Dedifferentiated amniotic fluid mesenchymal stem cell (primary cell): ENCODE measurements around the gene TIGD1.
"Not testable (repeated sequence)": the region's sequence is repeated elsewhere in the genome, so short reads cannot be mapped to it uniquely, and the experiment has no call there.

Experiments used
- DNase-seq: peaks from one replicate; pipeline ENCODE4 v3.0.0-alpha.2; 2016; ENCODE audit errors: extremely low spot score

TIGD1 gene

DNA sequence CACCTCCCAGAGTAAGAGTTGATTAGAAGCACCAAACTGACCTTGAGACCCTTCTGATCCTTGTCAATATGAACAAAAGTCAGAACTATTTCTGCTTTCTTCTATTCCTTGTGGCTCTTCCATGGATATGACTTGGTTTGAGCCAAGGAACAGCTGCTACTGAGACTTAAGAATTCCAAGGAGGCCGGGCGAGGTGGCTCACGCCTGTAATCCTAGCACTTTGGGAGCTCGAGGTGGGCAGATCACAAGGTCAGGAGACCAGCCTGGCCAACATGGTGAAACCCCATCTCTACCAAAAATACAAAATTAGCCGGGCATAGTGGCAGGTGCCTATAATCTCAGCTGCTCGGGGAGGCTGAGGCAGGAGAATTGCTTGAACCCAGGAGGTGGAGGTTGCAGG lies 20.1 kb upstream of the TIGD1 start:
- not testable (repeated sequence) for DNase-seq

DNA sequence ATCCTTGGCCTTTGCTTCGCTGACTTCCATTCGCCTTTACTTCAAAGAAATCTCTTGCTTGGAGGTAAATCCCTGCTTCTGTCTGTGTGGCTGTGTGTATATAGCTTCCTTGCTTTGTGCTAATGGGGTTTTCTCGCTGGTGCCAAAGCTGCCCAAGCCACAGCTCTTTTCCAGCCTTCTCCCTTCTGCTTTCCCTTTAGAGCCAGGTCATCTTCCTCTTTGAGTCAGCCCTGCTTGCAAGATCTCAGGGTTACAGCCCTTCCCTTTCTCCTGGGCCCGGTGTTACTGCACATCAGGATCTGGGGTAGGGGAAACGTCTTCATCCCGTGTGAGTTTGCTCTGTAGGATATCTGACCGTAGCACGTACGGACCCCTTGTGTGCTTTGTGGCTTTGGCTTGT lies 19.2 kb upstream of the TIGD1 start:
- no peak for DNase-seq

DNA sequence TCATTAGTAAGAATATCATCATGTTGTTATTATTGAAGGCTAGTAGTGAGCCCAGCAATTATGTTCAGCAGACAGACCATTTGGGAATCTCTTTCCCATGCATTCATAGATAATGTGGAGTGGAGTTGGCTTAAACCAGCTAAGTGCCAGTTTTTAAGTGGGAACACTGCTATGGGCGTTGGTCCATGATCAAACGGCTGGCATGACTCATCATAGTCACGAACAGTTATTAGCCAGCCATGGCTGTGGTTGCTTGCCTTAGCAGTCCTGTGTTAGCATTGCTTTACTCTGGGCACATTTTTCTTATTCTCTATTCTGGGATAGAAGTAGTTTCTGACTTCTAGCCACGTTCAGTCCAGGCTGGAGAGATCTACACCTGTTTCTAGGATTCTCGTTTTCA lies 17.8 kb upstream of the TIGD1 start:
- DNase-seq = peak; percentile 86

- DNase-seq = no peak
Measured at GRCh38 chr2:232567721-232568120, 17.4 kb upstream of the TIGD1 start.

- no peak for DNase-seq
Measured at GRCh38 chr2:232563580-232563979, 13.2 kb upstream of the TIGD1 start.

- DNase-seq = no peak
Measured at GRCh38 chr2:232562515-232563151, 12.3 kb upstream of the TIGD1 start.

GRCh38 chr2:232556426-232556825 lies 6.1 kb upstream of the TIGD1 start:
- no peak for DNase-seq

DNA sequence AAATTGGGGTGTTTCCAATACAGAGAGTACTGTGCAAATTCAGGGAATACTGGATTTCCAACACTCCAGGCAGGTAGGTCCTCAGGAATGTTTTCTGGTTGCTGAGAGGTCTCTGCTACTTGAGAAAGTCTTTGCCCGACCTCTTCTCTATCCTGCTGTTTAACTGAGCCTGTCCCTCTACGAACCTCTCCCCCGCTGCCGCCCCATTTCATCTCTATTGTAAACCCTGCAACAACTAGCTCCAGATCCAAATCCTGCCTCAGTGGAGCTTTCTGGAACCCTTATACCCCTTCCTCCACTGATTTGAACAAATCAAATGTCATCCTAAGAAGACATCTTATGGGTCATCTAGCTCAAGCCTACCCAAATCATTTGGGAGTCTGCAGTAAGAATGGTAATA lies 1.4 kb upstream of the TIGD1 start:
- no peak for DNase-seq

GRCh38 chr2:232551250-232551638 lies 887 bp upstream of the TIGD1 start:
- no peak for DNase-seq

DNA sequence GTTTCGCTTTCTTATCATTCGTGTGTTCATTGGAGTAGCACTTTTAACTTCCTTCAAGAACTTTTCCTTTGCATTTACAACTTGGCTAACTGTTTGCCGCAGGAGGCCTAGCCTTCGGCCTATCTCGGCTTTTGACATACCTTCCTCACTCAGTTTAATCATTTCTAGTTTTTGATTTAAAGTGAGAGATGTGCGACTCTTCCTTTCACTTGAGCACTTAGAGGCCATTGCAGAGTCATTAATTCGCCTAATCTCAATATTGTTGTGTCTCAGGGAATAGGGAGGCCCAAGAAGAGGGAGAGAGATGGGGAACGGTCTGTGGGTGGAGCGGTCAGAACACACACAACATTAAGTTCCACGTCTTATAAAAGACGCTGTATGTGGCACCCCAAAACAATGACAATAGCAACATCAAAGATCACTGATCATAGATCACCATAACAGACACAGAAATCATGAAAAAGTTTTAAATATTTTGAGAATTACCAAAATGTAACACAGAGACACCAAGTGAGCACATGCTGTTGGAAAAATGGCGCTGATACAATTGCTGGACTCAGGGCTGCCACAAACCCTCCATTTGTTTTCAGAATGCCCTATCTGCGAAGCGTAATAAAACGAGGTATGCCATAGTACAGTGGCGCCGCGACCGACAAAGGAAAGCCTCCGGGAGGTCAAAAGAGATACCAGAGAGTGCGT lies 553 bp downstream of the TIGD1 start:
- DNase-seq = peak; percentile 26

- DNase-seq = no peak
Measured at GRCh38 chr2:232547991-232548390, 2.4 kb downstream of the TIGD1 start.

DNA sequence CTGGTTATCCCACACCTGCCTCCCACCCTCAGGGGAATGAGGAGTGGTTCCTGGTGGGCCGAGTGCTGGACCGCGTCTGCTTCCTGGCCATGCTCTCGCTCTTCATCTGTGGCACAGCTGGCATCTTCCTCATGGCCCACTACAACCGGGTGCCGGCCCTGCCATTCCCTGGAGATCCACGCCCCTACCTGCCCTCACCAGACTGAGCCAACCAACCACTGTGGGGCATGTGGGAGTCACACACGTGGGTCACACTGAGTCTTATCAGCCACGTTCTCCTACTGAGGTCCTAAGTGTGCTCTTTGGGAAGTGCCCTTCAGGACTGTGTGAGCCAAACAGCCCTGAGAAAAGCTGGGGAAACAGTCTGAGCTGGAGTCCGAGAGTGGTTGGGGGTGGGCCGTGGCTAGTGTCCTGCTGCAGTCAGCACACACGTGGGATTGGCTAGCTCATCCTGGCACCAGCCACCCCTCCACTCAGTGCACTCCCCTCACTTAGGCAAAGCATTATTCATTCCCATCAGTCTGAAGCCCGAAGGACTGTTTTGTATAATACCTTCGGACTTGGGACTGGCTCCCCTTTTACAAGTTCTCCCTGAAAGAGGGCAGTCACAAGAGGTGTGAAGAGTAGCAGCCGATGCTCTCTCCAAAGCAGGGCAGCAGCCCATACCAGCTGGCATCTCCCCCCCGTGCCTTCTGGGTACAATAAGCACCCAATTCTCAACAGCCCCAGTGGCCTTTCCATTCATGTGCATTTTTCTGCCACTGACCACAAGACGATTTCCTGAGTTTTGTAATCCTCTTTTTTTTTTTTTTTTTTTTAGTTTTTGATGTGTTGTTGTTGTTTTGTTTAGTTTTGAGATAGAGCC lies 4.6 kb downstream of the TIGD1 start:
- DNase-seq = no peak

DNA sequence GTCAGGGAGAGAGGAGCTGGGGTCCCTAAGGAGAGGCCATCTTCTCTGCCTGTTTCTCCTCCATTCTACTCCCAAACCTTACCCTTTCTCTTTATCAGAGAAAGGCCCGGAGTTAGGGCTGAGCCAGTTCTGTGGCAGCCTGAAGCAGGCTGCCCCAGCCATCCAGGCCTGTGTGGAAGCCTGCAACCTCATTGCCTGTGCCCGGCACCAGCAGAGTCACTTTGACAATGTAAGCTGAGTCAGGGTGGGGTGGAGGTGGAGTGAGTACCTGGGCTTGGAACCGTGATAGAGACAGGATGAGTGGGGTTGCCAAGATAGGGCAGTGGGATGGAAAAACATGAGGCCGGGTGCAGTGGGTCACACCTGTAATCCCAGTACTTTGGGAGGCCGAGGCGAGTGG lies 5.7 kb downstream of the TIGD1 start:
- no peak for DNase-seq

DNA sequence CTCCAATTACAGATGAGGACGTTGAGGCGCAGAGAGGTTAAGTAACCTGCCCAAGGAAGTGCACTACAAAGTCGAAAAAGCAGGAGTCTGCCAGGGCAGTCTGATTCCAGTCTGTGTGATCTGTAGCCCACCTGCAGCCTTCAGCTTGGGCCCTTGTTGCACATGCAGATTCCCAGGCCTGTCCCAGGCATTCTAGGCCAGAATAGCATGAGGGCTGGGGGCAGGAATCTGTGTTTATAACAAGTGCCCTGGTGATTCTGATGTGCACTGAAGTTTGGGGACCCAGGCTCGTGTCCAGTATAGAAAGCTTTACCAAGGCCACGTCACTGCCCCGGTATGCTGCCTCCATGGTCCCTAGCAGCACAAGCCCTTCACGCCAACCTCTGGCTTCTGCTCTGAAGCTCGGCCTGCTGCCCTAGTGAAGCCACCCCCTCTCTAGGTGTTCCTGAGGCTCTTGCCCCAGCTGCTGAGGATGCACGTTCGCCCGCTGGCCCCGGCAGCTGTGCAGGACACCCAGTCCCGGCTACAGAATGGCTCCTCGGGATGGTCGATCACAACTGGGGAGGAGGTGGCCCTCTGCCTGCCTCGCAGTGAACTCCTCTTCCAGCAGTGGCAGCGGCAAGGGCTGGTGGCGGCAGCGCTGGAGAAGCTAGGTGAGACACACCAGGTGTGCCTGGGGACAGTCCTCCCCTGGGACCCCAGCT lies 6.3 kb downstream of the TIGD1 start:
- no peak for DNase-seq

GRCh38 chr2:232543491-232543890 lies 6.9 kb downstream of the TIGD1 start:
- DNase-seq = no peak

DNA sequence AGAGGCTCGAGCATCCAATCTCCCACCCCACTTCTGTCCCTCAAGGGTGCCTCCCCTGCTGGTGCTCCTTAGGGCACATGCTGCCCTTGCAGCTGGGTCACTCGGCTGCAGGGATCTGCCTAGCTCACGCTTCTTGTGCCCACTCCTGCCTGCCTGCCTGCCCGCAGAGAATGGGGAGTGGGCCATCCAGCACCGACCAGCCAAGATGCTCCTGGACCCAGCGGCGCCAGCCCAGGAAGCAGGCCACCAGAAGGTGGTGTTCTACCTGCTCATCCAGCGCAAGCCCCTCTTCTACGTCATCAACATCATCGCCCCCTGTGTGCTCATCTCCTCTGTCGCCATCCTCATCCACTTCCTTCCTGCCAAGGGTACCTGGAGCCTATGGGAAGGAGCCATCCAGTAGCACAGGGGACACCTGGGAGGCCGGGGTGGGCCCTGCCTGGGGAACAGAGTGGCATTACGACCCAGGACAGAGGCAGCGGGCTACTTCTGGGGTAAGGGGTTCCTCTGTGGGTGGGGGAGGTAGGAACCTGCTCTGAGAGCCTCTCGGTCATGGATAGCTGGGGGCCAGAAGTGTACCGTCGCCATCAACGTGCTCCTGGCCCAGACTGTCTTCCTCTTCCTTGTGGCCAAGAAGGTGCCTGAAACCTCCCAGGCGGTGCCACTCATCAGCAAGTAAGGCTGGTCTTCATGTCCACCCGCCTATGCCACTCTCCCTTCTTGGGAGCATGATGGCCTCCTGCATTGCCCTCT lies 7.5 kb downstream of the TIGD1 start:
- DNase-seq = no peak

DNA sequence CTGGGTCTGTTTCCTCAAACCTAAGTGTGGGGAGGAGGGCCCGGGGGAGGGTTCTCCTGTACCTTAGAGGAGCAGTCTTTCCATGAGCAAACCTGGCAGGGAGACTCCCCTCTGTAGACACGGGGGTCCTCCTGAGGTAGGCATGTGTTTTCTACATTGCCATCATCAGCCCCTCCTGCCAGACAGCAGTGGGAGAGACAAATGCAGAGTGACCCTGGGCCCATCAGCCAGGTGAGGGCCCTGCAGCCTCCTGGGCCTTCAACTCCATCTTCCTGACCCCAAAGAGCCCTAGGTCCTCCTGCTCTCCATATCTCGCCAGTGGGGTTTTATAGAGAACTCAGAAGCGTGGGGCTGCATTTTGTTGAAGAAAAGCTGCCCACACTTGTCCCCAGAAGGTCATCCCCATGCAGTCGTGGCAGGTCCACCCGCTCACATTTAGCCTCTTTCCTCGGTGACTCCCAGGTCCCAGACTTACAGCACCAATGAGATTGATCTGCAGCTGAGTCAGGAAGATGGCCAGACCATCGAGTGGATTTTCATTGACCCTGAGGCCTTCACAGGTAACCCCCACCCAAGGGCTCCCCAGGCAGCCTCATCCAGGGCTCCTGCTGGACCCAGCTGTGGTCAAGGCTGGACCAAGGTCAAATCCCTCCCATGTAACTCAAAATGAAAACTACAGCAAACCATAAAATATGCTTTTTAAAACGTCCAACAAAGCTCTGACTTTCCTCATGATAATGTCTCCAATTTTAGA lies 8.2 kb downstream of the TIGD1 start:
- no peak for DNase-seq

GRCh38 chr2:232541195-232541960 lies 9.0 kb downstream of the TIGD1 start:
- no peak for DNase-seq

DNA sequence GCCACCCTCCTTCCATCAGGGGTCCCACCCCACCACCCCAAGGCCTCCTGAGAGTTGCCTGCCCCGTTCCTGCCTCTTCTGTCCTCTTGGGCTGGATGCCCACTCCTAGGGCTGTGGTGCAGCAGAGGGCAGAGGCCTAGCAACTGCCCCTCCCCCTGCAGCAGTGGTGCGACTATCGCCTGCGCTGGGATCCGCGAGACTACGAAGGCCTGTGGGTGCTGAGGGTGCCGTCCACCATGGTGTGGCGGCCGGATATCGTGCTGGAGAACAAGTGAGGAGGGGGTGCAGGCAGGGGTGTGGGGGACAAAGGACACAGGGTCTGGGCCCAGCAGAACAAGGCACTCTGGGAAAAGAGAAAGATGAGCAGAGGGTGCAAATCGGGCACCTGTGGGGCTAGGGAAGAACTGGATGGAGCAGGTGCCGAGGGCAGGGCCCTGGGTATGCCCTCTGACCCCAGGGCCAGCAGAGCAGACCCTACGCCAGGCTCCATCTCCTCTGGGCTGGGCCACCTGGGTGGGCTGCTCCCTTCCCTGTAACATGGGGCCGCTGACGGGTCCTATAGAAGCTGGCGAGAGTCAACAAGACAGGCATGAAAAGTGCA lies 9.8 kb downstream of the TIGD1 start:
- DNase-seq = no peak
